PC-9 (cell line): ENCODE results near the gene PFKFB3.

Experiments
- CTCF ChIP-seq: fragments of 200-600 bp; sonication (generic); conservative IDR thresholded peaks from 2 replicates; pipeline ENCODE4 v1.6.1; 2017; ENCODE audit warnings: mixed run types, antibody characterized with exemption, mild to moderate bottlenecking, moderate library complexity
- EZH2 ChIP-seq: fragments of 200-600 bp; sonication (generic); IDR thresholded peaks from 2 replicates; pipeline ENCODE4 v1.8.0; 2017; ENCODE audit warnings: antibody characterized with exemption, low read depth

- TF ChIP-seq EZH2: no peak
- TF ChIP-seq CTCF: no peak
These were observed 22.0 kb downstream of the PFKFB3 start for GRCh38 chr10:6224781-6225180.
